OCI-LY7 (cell line): ENCODE results near the gene GP5. TPM values are rescaled to one million over a fixed set of nuclear protein-coding genes. Genes with fewer than 3 reads are reported as not detected.

ENCODE experiments used
- BruUV-seq: library from RNA; stranded (reverse); fragments of 400-500 nt; replicated peaks from 2 replicates; lab custom pipeline; 2021; lab: Mats Ljungman, UMichigan
- CTCF ChIA-PET: fragments of 300-600 bp; sonication (Branson Sonifier 250); formaldehyde crosslinking; loops from one replicate; lab custom pipeline; 2022; ENCODE audit warnings: antibody characterized with exemption; ENCODE audit not compliant: unreplicated experiment; lab: Charles Lee
- POLR2A ChIA-PET: fragments of 300-600 bp; sonication (Branson Sonifier 250); formaldehyde crosslinking; loops from one replicate; lab custom pipeline; 2022; ENCODE audit warnings: antibody characterized with exemption; lab: Charles Lee
- DNase-seq: peaks from one replicate; pipeline ENCODE4 v3.0.0-alpha.2; 2015; ENCODE audit warnings: low spot score
- H2AFZ ChIP-seq: fragments of 200-600 bp; sonication (generic), shearing (Covaris generic); 2 replicates; pipeline ENCODE4 v1.6.1; 2014; ENCODE audit warnings: mild to moderate bottlenecking, antibody characterized with exemption, low read length, moderate library complexity
- H3K27ac ChIP-seq: fragments of 200-600 bp; sonication (generic); 2 replicates; pipeline ENCODE4 v1.5.1; 2014; ENCODE audit warnings: mixed run types, low read depth, mild to moderate bottlenecking, moderate library complexity, low read length, inconsistent platforms; ENCODE audit not compliant: poor library complexity, severe bottlenecking
- H3K36me3 ChIP-seq: fragments of 200-600 bp; sonication (generic); 2 replicates; pipeline ENCODE4 v1.6.1; 2014; ENCODE audit warnings: mild to moderate bottlenecking, antibody characterized with exemption, low read length, moderate library complexity, mixed read lengths; ENCODE audit not compliant: insufficient read depth
- H3K4me1 ChIP-seq: fragments of 200-600 bp; sonication (generic); 2 replicates; pipeline ENCODE4 v1.5.1; 2014; ENCODE audit warnings: mild to moderate bottlenecking, low read length; ENCODE audit not compliant: insufficient read depth, poor library complexity, severe bottlenecking
- H3K4me2 ChIP-seq: fragments of 200-600 bp; sonication (generic); 2 replicates; pipeline ENCODE4 v1.6.1; 2014; ENCODE audit warnings: mild to moderate bottlenecking, low read length
- H3K4me3 ChIP-seq: fragments of 200-600 bp; sonication (generic); 2 replicates; pipeline ENCODE4 v1.5.1; 2014; ENCODE audit warnings: mild to moderate bottlenecking, low read depth, low read length; ENCODE audit not compliant: poor library complexity, severe bottlenecking
- H3K79me2 ChIP-seq: fragments of 200-600 bp; sonication (generic); 2 replicates; pipeline ENCODE4 v1.6.1; 2016; ENCODE audit warnings: low read depth, mild to moderate bottlenecking, low read length, moderate library complexity, mixed read lengths; ENCODE audit not compliant: insufficient read depth
- H3K9me2 ChIP-seq: fragments of 200-600 bp; sonication (generic); 2 replicates; pipeline ENCODE4 v1.6.1; 2016; ENCODE audit warnings: mild to moderate bottlenecking, low read length, mixed read lengths; ENCODE audit not compliant: insufficient read depth
- H3K9me3 ChIP-seq: fragments of 200-600 bp; sonication (generic); 2 replicates; pipeline ENCODE4 v1.6.1; 2014; ENCODE audit warnings: mild to moderate bottlenecking, mixed run types, low read length, mixed read lengths
- H4K20me1 ChIP-seq: fragments of 200-600 bp; sonication (generic); 2 replicates; pipeline ENCODE4 v1.6.1; 2014; ENCODE audit warnings: mild to moderate bottlenecking, antibody characterized with exemption, low read length, moderate library complexity, mixed read lengths; ENCODE audit not compliant: insufficient read depth
- EZH2phosphoT487 ChIP-seq: fragments of 200-600 bp; sonication (generic); IDR thresholded peaks from 2 replicates; pipeline ENCODE4 v1.6.1; 2018; ENCODE audit warnings: low read depth, borderline replicate concordance, mild to moderate bottlenecking, mixed run types, antibody characterized with exemption, low read length, moderate library complexity, mixed read lengths
- intact Hi-C: fragments of 100-400 bp; cut with micrococcal nuclease; formaldehyde crosslinking; loops from one replicate; pipeline ENCODE4 v1.10.0; 2022; ENCODE audit not compliant: unreplicated experiment
- total RNA-seq, 2 experiments: library from RNA; depleted of rRNA in 1 of 2; stranded (reverse); fragments of >200 nt in 1 of 2; shearing (Covaris generic) in 1 of 2; gene quantifications; 2 replicates each; pipeline ENCODE4 v1.2.3, GENCODE V29; 2014 to 2022
- TF ChIP-seq, protein P1 (sequence below): fragments of 200-600 bp; sonication (generic); conservative IDR thresholded peaks from 2 replicates; pipeline ENCODE4 v1.5.1; 2014; ENCODE audit warnings: mild to moderate bottlenecking, antibody characterized with exemption, low read length, moderate library complexity, mixed read lengths

Gene GP5
- total RNA-seq, 2 experiments from 2014 or later, result 0.03 TPM; not detected in 1

DNA sequence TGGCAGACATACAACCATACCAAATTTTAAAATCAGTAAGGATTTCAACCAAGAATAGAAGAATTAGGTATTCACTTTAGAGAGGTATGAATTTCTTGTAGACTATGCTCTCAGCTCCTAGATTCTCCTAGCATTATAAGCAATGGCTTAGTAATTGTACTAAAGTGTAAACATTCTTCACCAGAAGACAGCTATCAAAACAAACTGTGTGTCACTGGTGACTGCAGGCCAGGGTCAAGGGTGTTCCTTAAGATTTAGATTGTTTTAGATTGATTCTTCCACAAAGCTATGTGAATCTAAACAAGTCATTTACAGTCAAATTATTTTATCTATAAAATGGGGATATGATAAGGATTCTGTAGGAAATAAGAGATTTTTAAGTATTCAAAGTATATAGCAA lies 23.1 kb upstream of the GP5 start:
- ChIA-PET POLR2A (interaction anchor here (0.6 to 0.7 kb wide), 3 partner anchors 15 to 909 kb away, joined by 3 read pairs; no protein-coding TSS in a partner anchor), CTCF (no interaction called here)

DNA sequence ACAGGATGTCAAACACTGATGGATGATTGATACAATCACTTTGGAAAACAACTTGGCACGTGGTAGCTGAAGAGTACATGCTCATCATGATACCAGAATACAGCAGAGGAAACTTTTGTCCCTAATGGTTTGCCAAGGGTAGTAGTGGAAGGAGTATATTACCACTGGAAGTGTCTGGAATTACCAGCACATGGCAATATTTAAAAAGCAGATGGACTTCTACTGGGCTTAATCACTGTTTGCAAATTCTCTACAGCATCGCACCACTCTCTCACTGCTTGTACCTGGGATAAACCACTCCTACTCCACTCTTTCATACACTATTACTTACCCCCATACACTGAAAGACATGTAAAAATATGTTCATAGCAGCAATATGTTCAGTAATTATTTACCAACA lies 19.6 kb upstream of the GP5 start:
- CTCF ChIA-PET, result no interaction called here
- no peak overlapping the region for H2AFZ ChIP-seq
- no TSS peak for BruUV-seq

More for the DNA sequence above, 23.1 kb upstream of the GP5 start:
- intact Hi-C loops, result no loop called here
- no peak overlapping the region for H2AFZ ChIP-seq
- TF ChIP-seq EZH2phosphoT487, result no peak
- TF ChIP-seq, protein P1, sequence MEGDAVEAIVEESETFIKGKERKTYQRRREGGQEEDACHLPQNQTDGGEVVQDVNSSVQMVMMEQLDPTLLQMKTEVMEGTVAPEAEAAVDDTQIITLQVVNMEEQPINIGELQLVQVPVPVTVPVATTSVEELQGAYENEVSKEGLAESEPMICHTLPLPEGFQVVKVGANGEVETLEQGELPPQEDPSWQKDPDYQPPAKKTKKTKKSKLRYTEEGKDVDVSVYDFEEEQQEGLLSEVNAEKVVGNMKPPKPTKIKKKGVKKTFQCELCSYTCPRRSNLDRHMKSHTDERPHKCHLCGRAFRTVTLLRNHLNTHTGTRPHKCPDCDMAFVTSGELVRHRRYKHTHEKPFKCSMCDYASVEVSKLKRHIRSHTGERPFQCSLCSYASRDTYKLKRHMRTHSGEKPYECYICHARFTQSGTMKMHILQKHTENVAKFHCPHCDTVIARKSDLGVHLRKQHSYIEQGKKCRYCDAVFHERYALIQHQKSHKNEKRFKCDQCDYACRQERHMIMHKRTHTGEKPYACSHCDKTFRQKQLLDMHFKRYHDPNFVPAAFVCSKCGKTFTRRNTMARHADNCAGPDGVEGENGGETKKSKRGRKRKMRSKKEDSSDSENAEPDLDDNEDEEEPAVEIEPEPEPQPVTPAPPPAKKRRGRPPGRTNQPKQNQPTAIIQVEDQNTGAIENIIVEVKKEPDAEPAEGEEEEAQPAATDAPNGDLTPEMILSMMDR, result no peak
- H3K79me2 ChIP-seq, result no peaks in the 10 kb centered on the region
- no peaks in the 10 kb centered on the region for H4K20me1 ChIP-seq
- peaks cover 66% of the 10 kb centered on the region for H3K36me3 ChIP-seq
- no peak for DNase-seq
- H3K27ac ChIP-seq, result no peak overlapping the region
- no peak overlapping the region for H3K4me3 ChIP-seq
- no TSS peak for BruUV-seq
- no peaks in the 10 kb centered on the region for H3K4me1 ChIP-seq
- no peak overlapping the region for H3K4me2 ChIP-seq
- no peaks in the 10 kb centered on the region for H3K9me3 ChIP-seq
- no peaks in the 10 kb centered on the region for H3K9me2 ChIP-seq

DNA sequence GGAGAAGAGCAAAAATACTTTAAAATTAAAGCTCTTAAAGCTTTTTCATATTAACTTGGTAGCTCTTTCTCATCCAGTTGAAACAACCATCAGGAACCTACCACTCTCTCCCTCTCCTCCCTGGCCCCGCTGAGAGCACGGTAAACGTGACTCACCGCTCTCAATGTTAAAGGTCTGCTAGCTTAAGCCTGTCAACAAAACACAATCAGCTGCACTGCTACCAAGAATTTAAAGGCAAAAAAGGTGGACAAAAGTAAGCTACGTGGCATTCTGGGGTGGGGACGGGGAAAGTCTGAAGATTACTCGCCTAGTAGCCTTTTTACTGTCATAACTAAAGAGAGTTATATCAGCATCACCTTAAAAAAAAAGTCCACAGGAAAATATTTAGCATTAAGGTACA lies 8.4 kb upstream of the GP5 start:
- Histone ChIP-seq H3K27ac (no peak overlapping the region), H2AFZ (no peak overlapping the region), H3K4me1 (no peaks in the 10 kb centered on the region), H3K9me3 (no peaks in the 10 kb centered on the region), H3K9me2 (no peaks in the 10 kb centered on the region), H3K79me2 (no peaks in the 10 kb centered on the region), H3K36me3 (peaks cover 24% of the 10 kb centered on the region; the same call in 1 of the 2 replicates), H4K20me1 (no peaks in the 10 kb centered on the region), H3K4me3 (no peak overlapping the region), H3K4me2 (no peak overlapping the region)
- TF ChIP-seq EZH2phosphoT487, result no peak
- TF ChIP-seq, protein P1, result no peak
- ChIA-PET POLR2A (interaction anchor here (0.7 kb wide), 1 partner anchor 15 kb away, joined by 3 read pairs; no protein-coding TSS in a partner anchor), CTCF (no interaction called here)
- no TSS peak for BruUV-seq
- DNase-seq, result no peak
- intact Hi-C loops, result no loop called here

More for the DNA sequence above, 19.6 kb upstream of the GP5 start:
- DNase-seq, result no peak
- TF ChIP-seq, protein P1, result no peak
- no peak for TF ChIP-seq EZH2phosphoT487
- Histone ChIP-seq H4K20me1 (no peaks in the 10 kb centered on the region), H3K4me3 (no peak overlapping the region), H3K79me2 (no peaks in the 10 kb centered on the region), H3K4me1 (no peaks in the 10 kb centered on the region), H3K36me3 (peaks cover 34% of the 10 kb centered on the region; the same call in 1 of the 2 replicates), H3K4me2 (no peak overlapping the region), H3K9me2 (no peaks in the 10 kb centered on the region), H3K9me3 (no peaks in the 10 kb centered on the region), H3K27ac (no peak overlapping the region)
- POLR2A ChIA-PET, result no interaction called here
- intact Hi-C loops, result no loop called here
